HG03060 (cell line): ENCODE measurements around the gene DIP2A.
"Not testable (repeated sequence)": the region's sequence is repeated elsewhere in the genome, so short reads cannot be mapped to it uniquely, and the experiment has no call there.

Experiments
- ATAC-seq: cut with Tn5 transposase; IDR thresholded peaks from one replicate; pipeline ENCODE4 v1.9.1; 2021; ENCODE audit warnings: low read depth, moderate number of reproducible peaks; ENCODE audit not compliant: unreplicated experiment

DIP2A gene

DNA sequence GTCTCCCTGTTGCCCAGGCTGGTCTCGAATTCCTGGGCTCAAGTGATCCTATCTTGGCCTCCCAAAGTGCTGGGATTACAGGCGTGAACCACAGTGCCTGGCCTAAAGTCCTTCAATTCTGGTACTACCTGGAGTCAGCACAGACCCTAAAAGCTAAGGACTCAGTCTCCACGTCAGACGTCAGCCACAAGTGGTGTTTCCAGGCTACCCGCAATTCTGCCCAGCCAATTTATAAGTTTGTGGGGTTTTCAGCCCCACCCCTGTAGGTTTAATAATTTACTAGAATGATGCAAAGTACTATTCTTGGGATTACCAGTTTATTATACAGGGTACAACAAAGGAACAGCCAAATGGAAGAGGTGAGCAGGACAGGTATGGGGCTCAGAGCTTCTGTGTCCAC, 10.6 kb upstream of the DIP2A start:
- no peak for ATAC-seq

DNA sequence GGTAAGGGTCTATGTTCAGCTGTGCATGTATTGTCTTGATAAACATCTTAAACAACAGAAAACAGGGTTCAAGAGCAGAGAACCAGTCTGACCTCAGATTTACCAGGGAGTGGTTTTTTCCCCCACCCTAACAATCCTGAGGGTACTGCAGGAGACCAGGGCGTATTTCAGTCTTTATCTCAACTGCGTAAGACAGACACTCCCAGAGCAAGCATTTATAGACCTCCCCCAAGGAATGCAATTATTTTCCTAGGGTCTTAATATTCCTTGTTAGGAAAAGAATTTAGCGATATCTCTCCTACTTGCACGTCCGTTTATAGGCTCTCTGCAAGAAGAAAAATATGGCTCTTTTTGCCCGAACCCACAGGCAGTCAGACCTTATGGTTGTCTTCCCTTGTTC, 9.8 kb upstream of the DIP2A start:
- ATAC-seq: not testable (repeated sequence)

DNA sequence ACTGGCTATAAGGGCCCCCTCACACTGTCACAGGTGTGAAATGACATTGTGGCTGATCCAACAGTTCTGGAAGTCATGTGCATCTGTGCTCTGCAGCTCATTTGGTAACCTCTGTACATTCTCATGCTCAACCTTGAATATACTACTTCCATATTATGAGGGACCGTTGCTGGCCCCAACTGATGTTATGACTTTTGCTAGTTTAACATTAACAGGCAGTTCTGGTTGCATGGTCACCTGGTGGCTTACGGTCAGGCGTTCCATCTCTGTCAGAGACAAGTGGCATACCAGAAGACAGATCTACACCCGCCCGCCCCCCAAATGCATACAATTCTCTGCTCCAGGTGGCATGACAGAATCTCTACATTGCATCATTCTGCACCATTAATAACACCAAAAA, 6.0 kb upstream of the DIP2A start:
- ATAC-seq: no peak

DNA sequence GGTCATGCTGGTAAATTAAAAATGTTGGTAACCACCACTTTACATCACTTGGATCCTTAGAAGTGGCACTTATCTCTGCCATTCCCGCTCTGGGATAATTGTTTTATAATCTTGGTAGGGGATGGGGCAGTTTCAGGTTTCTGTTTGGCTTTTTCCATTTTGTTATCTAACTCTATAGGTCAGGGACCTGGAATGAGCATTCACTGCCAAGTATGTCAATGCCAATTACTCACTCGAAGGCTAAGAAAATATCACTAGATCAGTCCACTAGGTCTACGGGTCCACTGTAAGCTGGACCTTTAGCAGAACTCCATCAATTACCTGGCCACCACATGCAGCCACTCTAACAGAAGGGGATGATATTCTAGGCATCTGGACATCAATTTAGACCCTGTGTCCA, 4.5 kb upstream of the DIP2A start:
- no peak for ATAC-seq

DNA sequence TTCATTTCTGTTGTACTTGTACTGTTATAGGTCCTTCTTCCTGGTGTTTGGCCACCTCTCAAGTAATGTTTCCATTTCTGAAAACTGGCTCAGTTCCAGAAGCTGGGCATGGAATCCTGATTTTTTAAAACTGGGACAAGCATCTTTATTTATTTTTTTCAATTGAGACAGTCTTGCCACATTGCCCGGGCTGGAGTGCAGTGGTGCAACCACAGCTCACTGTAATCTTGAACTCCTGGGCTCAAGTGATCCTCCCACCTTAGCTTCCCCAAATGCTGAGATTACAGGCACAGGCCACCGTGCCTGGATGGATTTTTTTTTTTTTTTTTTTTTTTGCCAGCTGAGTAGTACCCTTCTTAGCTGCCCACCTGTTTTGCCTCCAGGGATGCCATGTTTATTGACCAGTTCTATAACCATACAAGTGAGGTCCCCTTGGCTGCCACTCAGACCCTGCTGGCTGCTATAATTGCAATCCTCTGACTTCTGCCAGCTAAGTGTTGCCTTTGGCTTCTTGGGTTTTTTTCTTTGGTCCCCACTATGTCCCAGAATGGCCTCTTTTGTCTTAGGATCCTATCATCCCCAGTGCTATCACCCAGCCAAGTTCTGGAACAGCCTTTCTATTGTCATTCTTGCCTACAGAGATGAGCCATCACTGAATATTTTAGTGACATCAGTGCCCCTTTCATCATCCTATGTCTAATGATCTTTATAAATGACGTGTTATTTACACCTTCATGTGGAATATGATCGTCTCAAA, 3.9 kb upstream of the DIP2A start:
- no peak for ATAC-seq

DNA sequence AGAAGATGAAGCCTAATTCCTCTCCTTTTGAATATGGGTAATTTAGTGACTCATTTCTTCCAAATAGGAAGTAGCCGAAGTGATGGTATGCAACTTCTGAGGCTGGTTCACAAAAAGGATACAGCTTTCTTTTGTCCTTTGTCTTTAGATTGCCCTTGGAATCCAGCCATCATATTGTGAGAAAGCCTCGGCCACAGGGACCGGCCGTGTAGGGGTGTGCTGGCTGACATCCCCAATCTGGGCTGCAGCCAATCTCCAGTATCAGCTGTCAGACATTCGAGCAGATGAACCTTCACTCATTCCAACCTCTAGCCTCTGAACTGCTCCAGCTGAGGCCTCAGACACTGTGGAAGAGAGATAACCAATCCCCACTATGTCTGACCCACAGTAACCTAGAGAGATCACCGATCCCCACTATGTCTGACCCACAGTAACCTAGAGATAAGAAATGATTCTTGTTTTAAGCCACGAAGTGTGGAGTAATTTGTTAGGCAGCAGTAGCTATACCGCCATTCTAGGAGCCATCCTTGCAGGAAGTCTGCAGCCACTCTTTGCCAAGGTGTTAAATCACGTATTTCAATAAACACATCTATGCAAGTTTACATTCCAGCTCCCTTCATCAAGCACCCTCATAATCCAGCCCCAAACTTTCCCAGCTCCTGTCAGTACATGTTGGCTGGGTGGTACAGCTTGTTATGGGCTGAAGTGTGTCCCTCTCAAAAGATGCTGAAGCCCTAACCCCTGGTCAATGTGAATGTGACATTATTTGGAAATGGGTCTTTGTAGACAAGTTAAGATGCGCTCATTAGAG, 2.9 kb upstream of the DIP2A start:
- ATAC-seq: no peak

DNA sequence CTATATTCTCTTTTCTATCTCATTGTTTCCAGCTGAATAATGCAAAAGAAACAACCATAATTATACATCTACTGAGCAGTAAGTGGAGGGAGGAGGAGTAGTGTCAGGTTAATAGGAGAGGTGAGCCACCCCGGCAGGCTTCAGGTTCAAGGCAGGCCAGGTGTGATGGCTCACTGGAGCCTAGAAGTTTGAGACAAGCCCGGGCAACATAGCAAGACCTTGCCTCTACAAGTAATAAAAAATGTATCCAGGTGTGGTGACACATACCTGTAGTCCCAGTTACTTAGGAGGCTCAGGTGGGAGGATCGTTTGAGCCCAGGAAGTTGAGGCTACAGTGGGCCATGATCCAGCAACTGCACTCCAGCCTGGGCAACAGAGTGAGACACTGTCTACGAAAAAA, 1.9 kb upstream of the DIP2A start:
- no peak for ATAC-seq

DNA sequence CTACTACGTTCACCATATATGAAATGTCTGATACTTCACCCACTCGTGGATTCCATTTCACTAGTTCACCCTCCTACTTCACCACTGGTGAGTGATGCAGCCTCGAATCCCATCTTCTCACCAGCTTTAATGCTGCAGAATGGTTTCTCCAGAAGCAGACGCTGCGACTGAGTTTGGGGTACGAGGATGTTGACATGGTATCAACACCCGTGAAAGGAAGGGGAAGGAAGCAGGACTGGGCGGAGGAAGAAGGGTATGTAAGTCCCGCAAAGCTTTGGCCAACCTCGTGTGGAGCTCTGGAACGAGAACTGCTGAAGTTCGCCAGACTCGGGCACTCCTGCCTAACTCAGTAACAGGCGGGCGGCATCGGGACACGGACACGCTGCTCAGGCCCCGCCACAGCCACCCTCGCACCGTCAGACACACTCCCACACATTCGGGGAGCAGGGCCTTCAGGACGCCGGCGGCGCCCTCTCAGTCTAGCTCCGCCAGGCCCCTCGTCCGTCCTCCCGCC, 833 bp upstream of the DIP2A start:
- peak; percentile 18 for ATAC-seq

DNA sequence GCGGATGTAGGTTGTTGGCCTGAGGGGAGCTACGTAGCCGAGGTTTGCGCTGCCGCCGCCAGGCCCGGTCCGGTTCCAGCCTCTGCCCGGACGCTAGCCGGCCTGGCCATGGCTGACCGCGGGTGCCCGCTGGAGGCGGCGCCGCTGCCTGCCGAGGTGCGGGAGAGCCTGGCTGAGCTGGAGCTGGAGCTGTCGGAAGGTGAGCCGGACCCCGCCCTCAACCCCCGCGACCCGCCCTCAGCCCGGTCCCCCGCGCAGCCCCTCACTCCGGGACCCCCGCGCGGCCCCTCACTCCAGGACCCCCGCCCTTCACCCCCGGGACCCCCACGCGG, 299 bp downstream of the DIP2A start:
- no peak for ATAC-seq

DNA sequence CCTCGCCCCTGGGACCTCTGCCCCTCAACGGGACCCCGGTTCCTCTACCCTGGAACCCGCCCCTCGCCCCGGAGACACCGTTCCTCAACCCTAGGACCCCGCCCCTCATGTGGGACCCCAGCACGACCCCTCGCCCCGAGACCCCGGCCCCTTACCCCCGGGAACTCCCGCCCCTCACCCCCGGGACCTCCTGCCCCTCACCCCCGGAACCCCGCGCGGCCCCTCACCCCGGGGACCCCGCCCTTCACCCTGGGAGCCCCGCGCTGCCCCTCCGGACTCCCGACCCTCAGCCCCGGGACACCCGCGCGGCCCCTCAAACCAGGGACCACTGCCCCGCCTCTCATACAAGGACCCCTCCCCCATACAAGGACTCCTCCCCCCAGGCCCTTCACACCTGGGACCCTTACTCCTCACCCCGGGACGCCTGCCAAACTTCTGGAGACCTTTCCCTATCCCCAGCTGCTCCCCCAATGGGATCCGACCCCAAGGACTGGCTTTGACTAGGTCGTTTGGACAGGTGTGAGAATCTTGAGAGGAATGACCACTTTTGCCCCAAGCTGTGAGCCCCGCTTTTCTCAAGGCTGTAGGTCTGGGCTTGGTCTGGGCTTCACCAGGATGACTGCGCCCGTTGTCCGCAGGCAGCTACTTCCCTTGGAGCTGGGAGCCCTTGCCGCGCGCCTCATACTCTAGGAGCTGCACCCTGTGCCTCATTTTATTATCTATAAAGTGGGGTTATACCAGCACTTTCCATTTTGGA, 843 bp downstream of the DIP2A start:
- ATAC-seq: no peak

DNA sequence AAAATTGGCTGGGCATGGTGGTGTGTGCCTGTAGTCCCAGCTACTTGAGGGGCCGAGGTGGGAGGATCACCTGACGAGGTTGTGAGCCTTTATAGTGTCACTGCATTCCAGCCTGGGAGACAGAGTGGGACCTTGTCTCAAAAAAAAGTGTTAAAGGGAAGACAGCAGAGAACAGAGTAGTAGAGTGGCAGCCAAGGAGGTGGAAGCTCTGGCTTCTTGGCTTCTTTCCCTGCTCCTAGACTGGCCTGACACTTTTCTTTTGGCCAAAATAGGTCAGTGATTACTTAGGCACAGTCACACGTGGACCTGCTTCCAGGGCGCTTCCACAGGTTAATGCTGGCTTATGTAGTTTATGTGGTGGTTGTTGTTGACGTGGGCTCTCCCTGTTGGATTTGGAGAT, 3.2 kb downstream of the DIP2A start:
- no peak for ATAC-seq

DNA sequence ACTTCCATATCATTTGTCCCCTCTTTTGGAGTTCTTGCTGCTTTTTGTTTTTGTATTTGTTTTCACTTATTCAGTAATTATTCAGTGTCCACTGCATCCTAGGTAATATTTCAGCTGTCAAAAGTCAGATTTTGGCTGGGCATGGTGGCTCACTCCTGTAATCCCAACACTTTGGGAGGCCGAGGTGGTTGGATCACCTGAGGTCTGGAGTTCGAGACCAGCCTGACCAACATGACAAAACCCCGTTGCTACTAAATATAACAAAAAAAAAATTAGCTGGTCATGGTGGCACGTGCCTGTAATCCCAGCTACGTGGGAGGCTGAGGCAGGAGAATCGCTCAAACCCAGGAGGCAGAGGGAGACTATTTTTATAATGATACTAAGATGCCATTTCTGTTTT, 6.5 kb downstream of the DIP2A start:
- not testable (repeated sequence) for ATAC-seq

DNA sequence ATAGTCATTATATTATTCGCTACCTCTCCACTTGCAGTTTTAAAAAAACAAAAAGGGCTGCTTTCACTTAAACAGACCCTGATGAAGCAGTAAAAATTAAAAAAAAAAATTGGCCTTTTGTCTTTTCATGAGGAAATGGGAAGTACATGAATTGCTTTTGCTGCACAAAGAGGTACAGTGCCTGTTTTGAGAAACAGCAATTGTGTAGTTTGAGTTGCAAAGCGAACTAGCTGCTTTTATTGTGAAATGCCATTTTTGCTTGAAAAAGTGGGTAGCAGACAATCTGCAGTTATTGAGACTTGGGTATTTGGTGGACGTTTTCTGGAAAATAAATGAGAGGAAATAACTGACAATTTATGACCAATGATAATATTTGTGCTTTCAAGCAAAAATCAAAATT, 7.0 kb downstream of the DIP2A start:
- no peak for ATAC-seq

DNA sequence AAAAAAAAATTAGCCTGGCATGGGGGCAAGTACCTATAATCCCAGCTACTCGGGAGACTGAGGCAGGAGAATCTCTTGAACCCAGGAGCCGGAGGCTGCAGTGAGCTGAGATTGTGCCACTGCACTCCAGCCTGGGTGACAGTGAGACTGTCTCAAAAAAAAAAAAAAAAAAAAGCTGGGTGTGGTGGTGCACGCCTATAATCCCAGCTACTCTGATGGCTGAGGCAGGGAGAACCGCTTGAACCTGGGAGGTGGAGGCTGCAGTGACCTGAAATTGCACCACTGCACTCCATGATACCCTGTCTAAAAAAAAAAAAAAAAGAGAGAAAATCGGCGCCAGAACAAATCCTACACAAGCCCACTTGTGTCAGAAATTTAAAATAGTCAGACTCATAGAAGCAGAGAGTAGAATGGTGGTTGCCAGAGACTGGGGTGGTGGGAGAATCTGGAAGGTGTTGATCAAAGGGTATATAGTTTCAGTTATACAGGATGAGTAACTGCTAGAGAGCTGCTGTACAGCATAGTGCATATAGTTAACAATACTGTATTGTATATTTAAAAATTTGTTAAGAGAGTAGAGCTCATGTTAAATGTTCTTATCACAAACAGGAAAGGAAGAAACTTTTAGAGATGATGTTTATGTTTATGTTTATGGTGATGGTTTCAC, 9.6 kb downstream of the DIP2A start:
- ATAC-seq: no peak

DNA sequence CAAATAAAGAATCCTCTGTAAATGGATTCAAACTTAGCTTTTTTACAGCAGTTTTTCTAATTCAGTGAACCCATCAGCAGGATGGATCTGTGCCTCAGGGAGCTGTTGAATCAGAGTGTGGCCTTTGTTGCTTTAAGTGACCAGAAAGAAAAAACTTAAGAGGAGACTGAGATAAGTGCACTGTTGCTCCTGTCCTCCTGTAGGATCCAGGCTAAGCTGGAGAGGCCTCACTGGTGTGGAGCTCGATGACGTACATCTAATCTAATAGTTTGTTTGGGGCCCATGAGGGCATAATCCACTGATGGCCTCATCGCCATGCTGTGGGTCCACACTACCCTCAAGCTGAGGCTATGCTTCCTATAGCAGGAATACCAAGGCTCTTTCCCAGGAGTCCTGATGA, 10.6 kb downstream of the DIP2A start:
- ATAC-seq: no peak

DNA sequence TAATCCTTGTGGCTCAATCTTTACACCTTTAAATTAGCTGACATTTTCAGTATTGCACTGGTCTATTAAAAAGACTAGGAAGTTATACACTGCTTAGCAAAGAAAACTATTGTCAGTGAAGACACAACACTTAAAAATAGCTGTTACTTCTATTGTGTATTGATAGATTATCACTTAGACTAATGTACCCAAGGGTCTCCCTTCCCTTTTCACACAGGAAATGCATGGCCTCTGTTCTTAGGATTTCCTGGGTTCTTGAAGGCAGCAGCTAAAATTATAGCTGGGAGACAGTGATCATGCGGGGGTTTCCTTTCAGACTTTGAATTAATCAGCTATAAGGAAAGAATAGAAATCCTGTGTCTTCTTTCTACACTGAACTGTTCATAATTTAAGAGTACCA, 12.8 kb downstream of the DIP2A start:
- ATAC-seq: no peak

DNA sequence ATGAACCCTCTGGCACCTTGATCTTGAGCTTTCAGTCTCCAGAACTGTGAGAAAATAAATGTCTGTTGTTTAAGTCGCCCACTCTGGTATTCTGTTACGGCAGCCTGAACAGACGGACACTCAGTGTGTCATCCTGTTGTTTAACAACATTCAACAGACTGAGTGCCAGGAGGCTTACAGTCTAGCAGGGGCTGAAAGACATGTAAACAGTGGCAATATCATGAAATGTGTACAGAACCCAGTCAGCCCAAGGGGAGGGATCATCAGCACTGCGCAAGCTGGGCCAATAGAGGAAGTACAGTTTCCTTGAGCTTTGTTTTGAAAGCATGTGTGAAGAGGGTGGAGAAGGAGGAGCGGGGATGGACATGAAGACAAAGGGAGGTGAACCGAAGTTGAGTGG, 13.6 kb downstream of the DIP2A start:
- no peak for ATAC-seq

DNA sequence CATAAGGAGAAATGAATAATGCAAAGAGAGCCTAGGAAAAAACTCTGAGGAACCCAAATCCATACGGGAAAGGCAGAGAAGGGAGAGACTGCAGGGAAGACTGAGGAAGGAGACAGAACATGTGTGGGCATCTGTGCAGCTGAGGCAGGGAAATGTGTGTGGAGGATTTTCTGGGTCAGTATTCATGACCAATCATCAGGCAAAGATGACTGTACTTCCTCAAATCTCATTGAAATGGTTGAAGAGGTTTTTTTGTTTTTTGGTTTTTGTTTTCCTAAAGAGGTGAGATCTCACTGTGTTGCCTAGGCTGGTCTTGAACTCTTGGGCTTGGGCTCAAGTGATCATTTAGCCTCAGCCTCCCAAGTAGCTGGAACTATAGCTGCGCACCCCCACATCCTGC, 15.7 kb downstream of the DIP2A start:
- ATAC-seq: no peak

DNA sequence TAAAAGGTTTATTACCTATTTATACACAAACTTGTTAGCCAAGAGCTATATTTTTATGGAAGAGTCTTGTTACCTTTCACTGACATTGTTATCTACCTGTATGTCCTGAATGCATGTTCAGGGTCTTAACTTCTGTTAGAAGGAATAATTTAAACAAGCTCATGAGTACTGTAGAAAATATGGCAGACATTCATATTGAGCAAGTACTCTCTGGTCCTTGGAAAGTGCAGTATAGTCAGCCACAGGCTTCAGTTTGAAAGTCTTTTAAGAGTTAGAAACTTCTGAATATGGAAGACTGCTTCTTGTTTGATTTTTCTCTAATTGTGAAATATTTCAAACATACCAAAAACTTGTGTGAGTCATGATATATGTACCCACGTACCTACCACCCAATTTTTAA, 16.6 kb downstream of the DIP2A start:
- no peak for ATAC-seq

DNA sequence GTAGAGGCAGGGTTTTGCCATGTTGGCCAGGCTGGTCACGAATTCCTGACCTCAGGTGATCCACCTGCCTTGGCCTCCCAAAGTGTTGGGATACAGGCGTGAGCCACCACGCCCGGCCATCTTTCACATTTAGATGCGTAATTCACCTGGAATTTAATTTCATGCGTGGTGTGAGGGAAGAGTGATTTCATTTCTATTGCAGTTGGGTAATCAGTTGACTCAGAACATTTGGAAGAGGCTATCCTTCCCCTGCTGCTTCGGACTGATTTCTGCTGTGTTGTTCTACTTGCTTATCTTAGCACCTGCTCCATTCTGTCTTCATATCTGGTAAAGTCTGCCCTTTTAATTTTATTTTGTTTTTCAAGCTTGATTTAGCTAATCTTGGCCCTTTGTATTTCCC, 19.1 kb downstream of the DIP2A start:
- ATAC-seq: no peak

DNA sequence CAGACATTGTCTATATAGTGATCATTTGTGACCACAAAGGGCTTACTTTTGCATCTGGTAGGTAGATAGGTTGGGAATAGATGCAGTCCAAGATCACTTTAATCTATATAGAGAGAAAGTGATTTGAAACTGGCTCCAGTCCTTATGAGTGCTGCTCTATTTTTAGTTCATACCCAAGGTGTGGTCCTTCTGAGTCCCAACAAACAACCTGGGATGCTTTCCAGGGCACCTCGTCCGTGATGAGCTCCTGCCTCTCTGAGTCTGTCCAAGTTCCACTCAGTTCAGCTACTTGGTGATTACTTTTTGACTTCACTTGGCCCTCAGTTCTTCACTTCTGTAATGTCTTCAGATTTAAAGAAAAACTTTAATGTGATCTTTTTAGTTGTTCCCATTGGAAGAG, 20.2 kb downstream of the DIP2A start:
- ATAC-seq: no peak
